Right atrium auricular region (tissue), 2 donors: Measurements from ENCODE around the gene BANP. TPM values are rescaled to one million over a fixed set of nuclear protein-coding genes. Genes with fewer than 3 reads are reported as not detected.

Experiments
- DNase-seq: peaks from one replicate; pipeline ENCODE4 v3.0.0-alpha.2; 2019; ENCODE audit warnings: low spot score
- H3K27ac ChIP-seq, 2 donors: fragments of 200-600 bp; sonication (generic); 1 replicate in 1 of 2; 2 replicates in 1 of 2; pipeline ENCODE4 v1.5.1; 2016 to 2019
- H3K27me3 ChIP-seq, 2 donors: fragments of 200-600 bp; sonication (generic); one replicate each; pipeline versions ENCODE4 v1.5.1 to v1.6.0; 2017 to 2019
- H3K36me3 ChIP-seq: fragments of 200-600 bp; sonication (generic); one replicate; pipeline ENCODE4 v1.5.1; 2016
- H3K4me1 ChIP-seq, 2 donors: fragments of 200-600 bp; sonication (generic); one replicate each; pipeline versions ENCODE4 v1.5.1 to v1.6.0; 2017 to 2019
- H3K4me3 ChIP-seq, 2 donors: fragments of 200-600 bp; sonication (generic); 1 replicate in 1 of 2; 2 replicates in 1 of 2; pipeline ENCODE4 v1.5.1; 2017 to 2019; ENCODE audit warnings: mild to moderate bottlenecking in 1 of 2, moderate library complexity in 1 of 2
- H3K9me3 ChIP-seq, 2 donors: fragments of 200-600 bp; sonication (generic); one replicate each; pipeline ENCODE4 v1.5.1; 2019
- total RNA-seq, 2 donors: library from RNA; depleted of rRNA; stranded (reverse); fragments of >200 nt; gene quantifications; one replicate each; pipeline ENCODE4 v1.1.0, GENCODE V29; 2016
- TF ChIP-seq, protein P1 (sequence below), 2 donors: fragments of 200-600 bp; sonication (generic); IDR thresholded peaks; one replicate each; pipeline ENCODE4 v1.5.1; 2019; ENCODE audit warnings: antibody characterized with exemption in 2 of 2

BANP gene
- total RNA-seq, 2 donors from 2014 or later = 10.4 to 14.4 TPM

DNA sequence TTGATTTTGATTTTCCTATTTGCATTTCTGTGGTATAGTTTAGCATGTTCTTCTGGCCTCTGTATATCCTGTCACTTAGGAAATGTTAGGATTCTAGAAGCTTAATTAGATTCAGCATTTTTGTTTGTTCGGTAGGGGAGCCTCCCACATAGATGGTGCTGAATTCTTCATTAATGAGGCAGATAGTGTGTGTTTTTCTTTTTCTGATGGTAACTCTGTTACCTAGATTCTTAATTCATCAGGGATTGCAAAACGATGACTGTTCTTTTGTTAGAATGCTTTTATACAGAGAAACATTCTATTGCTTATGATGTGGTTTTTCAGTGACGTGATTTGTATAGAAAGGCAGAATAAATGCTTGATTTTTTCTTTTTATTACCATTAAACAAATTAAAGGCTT is 19.0 kb downstream of the BANP start:
- Histone ChIP-seq H3K27me3 (no peaks in the 10 kb centered on the region), H3K9me3 (peaks cover 0 to 20% of the 10 kb centered on the region in 2 donors), H3K36me3 (peaks cover 9% of the 10 kb centered on the region), H3K4me1 (peaks cover 0 to 25% of the 10 kb centered on the region in 2 donors), H3K4me3 (no peak overlapping the region), H3K27ac (no peak overlapping the region)
- no peak for DNase-seq
- TF ChIP-seq, protein P1, sequence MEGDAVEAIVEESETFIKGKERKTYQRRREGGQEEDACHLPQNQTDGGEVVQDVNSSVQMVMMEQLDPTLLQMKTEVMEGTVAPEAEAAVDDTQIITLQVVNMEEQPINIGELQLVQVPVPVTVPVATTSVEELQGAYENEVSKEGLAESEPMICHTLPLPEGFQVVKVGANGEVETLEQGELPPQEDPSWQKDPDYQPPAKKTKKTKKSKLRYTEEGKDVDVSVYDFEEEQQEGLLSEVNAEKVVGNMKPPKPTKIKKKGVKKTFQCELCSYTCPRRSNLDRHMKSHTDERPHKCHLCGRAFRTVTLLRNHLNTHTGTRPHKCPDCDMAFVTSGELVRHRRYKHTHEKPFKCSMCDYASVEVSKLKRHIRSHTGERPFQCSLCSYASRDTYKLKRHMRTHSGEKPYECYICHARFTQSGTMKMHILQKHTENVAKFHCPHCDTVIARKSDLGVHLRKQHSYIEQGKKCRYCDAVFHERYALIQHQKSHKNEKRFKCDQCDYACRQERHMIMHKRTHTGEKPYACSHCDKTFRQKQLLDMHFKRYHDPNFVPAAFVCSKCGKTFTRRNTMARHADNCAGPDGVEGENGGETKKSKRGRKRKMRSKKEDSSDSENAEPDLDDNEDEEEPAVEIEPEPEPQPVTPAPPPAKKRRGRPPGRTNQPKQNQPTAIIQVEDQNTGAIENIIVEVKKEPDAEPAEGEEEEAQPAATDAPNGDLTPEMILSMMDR (IDR thresholded peaks at IDR 0.05) = no peak

DNA sequence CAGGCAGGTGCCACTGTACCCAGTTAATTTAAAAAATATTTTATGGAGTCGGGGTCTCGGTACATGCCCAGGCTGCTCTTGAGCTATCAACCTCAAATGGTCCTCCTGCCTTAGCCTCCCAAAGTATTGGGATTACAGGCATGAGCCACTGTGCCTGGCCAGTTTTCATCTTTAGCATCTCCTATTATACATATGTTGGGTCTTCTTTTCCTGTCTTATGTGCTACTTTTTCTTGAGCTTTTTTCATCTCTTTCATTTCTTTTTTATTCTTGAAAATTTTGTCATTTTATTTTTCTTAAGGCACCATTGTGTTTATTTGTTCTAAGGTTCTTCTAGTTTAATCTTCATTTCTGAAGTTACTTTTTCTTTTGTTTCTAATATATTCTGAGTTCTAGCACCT is 20.7 kb downstream of the BANP start:
- peaks cover 0 to 20% of the 10 kb centered on the region in 2 donors for H3K9me3 ChIP-seq
- TF ChIP-seq, protein P1 (IDR thresholded peaks at IDR 0.05) = no peak
- H3K36me3 ChIP-seq = peaks cover 10% of the 10 kb centered on the region
- DNase-seq = no peak
- no peak overlapping the region for H3K4me3 ChIP-seq
- peaks cover 0 to 7% of the 10 kb centered on the region in 2 donors for H3K4me1 ChIP-seq
- H3K27me3 ChIP-seq = no peaks in the 10 kb centered on the region
- H3K27ac ChIP-seq = no peak overlapping the region

DNA sequence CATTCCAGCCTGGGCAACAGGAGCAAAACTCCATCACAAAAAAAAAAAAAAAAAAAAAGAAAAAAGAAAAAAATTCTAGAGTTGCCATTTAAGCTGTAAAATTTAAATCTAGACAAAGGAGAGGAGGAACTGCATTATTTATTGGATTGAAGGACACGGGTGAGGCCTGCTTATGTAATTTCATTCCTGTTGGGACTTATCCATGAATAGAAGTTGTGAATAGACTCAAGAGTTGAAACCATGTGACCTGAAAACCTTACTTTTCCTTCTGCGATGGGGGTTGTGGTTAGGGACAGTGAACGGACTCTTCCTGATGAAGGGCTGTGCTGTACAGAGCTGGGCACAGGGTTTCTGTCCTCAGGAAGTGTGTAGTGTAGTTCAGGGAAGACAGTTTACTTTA is 22.5 kb downstream of the BANP start:
- Histone ChIP-seq H3K36me3 (peaks cover 10% of the 10 kb centered on the region), H3K4me3 (no peak overlapping the region), H3K27ac (no peak overlapping the region), H3K27me3 (no peaks in the 10 kb centered on the region), H3K9me3 (peaks cover 0 to 20% of the 10 kb centered on the region in 2 donors), H3K4me1 (no peaks in the 10 kb centered on the region)
- DNase-seq = no peak
- TF ChIP-seq, protein P1 (IDR thresholded peaks at IDR 0.05) = no peak

DNA sequence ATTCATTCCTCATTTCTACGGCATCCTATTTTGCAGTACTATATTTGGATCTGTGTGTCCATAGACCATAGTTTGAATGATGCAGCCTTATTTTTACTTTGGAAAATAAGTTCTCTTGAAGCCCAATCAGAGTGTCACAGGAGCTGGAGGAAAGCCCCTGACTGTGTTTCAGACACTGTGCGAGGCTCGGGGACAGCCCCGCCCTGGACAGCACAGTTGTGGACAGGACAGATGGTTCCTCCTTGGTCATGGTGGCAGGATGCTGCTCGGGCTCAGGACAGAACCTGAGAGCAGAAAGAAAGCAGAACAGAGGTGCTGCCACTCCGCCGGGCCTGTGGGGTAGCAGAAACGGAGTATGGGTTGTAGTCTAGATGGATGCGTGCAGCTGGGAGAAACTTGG is 22.9 kb downstream of the BANP start:
- H3K36me3 ChIP-seq = peaks cover 10% of the 10 kb centered on the region
- no peaks in the 10 kb centered on the region for H3K27me3 ChIP-seq
- H3K4me3 ChIP-seq = no peak overlapping the region
- no peak overlapping the region for H3K27ac ChIP-seq
- TF ChIP-seq, protein P1 (IDR thresholded peaks at IDR 0.05) = no peak
- H3K9me3 ChIP-seq = peaks cover 0 to 20% of the 10 kb centered on the region in 2 donors
- DNase-seq = no peak
- no peaks in the 10 kb centered on the region for H3K4me1 ChIP-seq

DNA sequence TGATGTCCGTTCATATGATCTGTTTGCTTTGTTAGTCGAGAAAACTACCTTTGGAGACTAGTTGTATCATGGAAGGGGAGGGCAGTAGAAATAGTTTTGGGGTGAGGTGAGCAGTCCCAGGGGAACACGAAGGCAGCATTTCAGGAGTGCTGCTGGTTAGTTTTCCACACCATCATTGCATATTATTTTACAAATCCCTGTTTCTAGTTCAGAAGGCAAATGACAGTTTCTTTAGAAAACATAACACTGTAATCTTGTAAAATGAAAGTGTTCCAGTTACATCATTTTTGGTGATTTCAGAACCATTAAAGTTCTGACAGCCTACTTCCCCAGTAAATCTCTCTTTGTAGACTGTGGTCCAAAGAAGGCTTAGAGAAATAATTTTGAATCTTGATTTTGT is 25.4 kb downstream of the BANP start:
- no peaks in the 10 kb centered on the region for H3K27me3 ChIP-seq
- H3K9me3 ChIP-seq = peaks cover 0 to 12% of the 10 kb centered on the region in 2 donors
- no peak overlapping the region for H3K4me3 ChIP-seq
- peaks cover 10% of the 10 kb centered on the region for H3K36me3 ChIP-seq
- TF ChIP-seq, protein P1 (IDR thresholded peaks at IDR 0.05) = no peak
- no peaks in the 10 kb centered on the region for H3K4me1 ChIP-seq
- DNase-seq = no peak
- no peak overlapping the region for H3K27ac ChIP-seq

DNA sequence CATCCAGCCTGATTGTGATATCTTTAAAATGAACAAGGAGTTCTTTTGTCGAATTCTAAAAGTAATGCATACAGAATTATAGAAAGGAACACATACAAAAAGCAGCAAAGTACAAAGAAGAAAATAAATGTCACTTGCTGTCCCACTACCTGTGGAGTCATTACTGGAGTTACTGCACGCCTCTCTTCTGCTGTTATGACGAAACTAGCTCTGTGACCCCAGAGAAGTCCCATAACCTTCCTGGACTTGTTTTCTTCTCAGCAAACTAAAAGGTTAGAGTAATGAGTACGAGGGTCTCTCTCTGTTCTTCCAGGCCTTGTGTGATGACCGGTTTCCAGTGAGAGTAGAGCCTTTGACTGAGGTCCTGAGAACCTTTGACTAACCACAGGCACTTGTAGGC is 26.9 kb downstream of the BANP start:
- TF ChIP-seq, protein P1 (IDR thresholded peaks at IDR 0.05) = no peak
- no peaks in the 10 kb centered on the region for H3K9me3 ChIP-seq
- DNase-seq = no peak
- H3K27ac ChIP-seq = no peak overlapping the region
- H3K4me3 ChIP-seq = no peak overlapping the region
- no peaks in the 10 kb centered on the region for H3K4me1 ChIP-seq
- H3K36me3 ChIP-seq = peaks cover 21% of the 10 kb centered on the region
- H3K27me3 ChIP-seq = no peaks in the 10 kb centered on the region
